SH-SY5Y (cell line): ENCODE results near the gene FSTL4.

Experiments
- GATA2 ChIP-seq: IDR thresholded peaks from 2 replicates; pipeline ENCODE4 v1.6.1; 2011; ENCODE audit warnings: mild to moderate bottlenecking, low read depth, low read length
- GATA3 ChIP-seq: IDR thresholded peaks from 2 replicates; pipeline ENCODE4 v1.6.1; 2011; ENCODE audit warnings: low read depth, mild to moderate bottlenecking, low read length, moderate library complexity

DNA sequence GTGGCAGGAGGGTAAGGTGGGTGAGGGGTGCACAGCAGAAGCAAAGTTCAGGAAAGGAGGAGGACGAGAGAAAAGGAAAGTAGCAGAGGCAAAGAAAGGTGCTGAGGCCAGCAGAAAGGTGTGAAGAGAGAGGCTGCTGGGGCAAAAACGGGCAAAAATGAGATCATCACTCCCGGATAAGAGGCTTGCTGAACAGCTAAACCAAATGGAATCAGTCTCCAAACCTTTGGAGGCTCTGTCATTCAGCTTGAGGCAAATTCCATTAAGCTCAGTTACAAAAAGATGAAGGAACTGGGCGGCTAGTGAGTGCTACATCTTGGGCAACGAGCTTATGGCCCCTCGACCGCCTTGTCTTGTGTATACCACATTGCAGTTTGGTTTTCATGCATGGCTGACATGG, 136.4 kb downstream of the FSTL4 start:
- TF ChIP-seq GATA3 (no peak), GATA2 (no peak)
